ENCODE data around the gene FILIP1L. TPM values are rescaled to one million over a fixed set of nuclear protein-coding genes. Genes with fewer than 3 reads are reported as not detected.

The FILIP1L gene
- total and polyA plus RNA-seq, 2 of the 13 experiments (the other 11 are each of a cell fraction or from before 2014, with no cell fraction given): 8.1 to 187 TPM

DNA sequence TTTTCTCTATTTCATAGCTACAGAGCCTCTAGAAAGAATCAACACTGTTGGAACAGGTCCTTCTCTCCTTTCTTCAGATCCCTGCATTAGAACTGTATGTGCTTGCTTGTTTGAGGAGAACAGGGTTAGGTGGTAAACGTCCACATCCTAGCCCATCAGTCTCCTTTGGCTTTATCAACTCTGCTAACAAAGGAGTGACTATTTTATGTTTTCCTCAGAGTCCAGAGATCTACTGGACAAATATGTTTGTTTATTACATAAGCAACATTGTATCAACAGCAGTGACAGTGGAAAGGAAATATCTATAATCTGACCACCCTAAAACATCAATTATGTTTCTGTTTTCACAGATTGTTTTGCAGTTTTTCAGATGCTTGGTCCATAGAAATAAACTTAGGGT lies 257.0 kb downstream of the FILIP1L start (continued):
- TF ChIP-seq, protein P1, sequence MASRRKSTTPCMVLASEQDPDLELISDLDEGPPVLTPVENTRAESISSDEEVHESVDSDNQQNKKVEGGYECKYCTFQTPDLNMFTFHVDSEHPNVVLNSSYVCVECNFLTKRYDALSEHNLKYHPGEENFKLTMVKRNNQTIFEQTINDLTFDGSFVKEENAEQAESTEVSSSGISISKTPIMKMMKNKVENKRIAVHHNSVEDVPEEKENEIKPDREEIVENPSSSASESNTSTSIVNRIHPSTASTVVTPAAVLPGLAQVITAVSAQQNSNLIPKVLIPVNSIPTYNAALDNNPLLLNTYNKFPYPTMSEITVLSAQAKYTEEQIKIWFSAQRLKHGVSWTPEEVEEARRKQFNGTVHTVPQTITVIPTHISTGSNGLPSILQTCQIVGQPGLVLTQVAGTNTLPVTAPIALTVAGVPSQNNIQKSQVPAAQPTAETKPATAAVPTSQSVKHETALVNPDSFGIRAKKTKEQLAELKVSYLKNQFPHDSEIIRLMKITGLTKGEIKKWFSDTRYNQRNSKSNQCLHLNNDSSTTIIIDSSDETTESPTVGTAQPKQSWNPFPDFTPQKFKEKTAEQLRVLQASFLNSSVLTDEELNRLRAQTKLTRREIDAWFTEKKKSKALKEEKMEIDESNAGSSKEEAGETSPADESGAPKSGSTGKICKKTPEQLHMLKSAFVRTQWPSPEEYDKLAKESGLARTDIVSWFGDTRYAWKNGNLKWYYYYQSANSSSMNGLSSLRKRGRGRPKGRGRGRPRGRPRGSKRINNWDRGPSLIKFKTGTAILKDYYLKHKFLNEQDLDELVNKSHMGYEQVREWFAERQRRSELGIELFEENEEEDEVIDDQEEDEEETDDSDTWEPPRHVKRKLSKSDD (CRISPR knock-in tag; IDR thresholded peaks at IDR 0.05; ENCODE audit: low read depth): no peak
- TF ChIP-seq ZNF672 (CRISPR knock-in tag; IDR thresholded peaks at IDR 0.05): no peak
- no peak for TF ChIP-seq SRSF4 (IDR thresholded peaks at IDR 0.05; ENCODE audit: low read depth, low read length, poor library complexity, severe bottlenecking)
- no peak for TF ChIP-seq HMG20B (CRISPR knock-in tag; conservative IDR thresholded peaks at IDR 0.05)
- TF ChIP-seq PHF21A (CRISPR knock-in tag; IDR thresholded peaks at IDR 0.05): no peak
- no peak for TF ChIP-seq ZFP41 (CRISPR knock-in tag; IDR thresholded peaks at IDR 0.05; ENCODE audit: borderline replicate concordance)
- TF ChIP-seq MEIS1 (CRISPR knock-in tag; IDR thresholded peaks at IDR 0.05; ENCODE audit: borderline replicate concordance): no peak
- TF ChIP-seq SMARCC2 (IDR thresholded peaks at IDR 0.05): no peak
- no peak for TF ChIP-seq ZNF83 (CRISPR knock-in tag; IDR thresholded peaks at IDR 0.05; ENCODE audit: borderline replicate concordance)
- no peak for TF ChIP-seq LCORL (IDR thresholded peaks at IDR 0.05)
- 0 out of 2 replicates have a peak, but pooled peaks have one; percentile 28 for TF ChIP-seq LCORL (CRISPR knock-in tag; IDR thresholded peaks at IDR 0.05)
- no peak for TF ChIP-seq SP2 (CRISPR knock-in tag; IDR thresholded peaks at IDR 0.05)
- TF ChIP-seq JARID2 (CRISPR knock-in tag; IDR thresholded peaks at IDR 0.05; ENCODE audit: insufficient replicate concordance): no peak
- TF ChIP-seq, protein P2, sequence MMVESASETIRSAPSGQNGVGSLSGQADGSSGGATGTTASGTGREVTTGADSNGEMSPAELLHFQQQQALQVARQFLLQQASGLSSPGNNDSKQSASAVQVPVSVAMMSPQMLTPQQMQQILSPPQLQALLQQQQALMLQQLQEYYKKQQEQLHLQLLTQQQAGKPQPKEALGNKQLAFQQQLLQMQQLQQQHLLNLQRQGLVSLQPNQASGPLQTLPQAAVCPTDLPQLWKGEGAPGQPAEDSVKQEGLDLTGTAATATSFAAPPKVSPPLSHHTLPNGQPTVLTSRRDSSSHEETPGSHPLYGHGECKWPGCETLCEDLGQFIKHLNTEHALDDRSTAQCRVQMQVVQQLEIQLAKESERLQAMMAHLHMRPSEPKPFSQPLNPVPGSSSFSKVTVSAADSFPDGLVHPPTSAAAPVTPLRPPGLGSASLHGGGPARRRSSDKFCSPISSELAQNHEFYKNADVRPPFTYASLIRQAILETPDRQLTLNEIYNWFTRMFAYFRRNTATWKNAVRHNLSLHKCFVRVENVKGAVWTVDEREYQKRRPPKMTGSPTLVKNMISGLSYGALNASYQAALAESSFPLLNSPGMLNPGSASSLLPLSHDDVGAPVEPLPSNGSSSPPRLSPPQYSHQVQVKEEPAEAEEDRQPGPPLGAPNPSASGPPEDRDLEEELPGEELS (CRISPR knock-in tag; IDR thresholded peaks at IDR 0.05): peak; percentile 90
- TF ChIP-seq TCF12 (IDR thresholded peaks at IDR 0.05): no peak
- TF ChIP-seq TCF12 (CRISPR knock-in tag; IDR thresholded peaks at IDR 0.05): no peak
- TF ChIP-seq ZNF841 (CRISPR knock-in tag; IDR thresholded peaks at IDR 0.05; ENCODE audit: borderline replicate concordance): no peak
- TF ChIP-seq, protein P3, sequence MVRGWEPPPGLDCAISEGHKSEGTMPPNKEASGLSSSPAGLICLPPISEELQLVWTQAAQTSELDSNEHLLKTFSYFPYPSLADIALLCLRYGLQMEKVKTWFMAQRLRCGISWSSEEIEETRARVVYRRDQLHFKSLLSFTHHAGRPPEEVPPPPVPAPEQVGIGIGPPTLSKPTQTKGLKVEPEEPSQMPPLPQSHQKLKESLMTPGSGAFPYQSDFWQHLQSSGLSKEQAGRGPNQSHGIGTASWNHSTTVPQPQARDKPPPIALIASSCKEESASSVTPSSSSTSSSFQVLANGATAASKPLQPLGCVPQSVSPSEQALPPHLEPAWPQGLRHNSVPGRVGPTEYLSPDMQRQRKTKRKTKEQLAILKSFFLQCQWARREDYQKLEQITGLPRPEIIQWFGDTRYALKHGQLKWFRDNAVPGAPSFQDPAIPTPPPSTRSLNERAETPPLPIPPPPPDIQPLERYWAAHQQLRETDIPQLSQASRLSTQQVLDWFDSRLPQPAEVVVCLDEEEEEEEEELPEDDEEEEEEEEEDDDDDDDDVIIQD (CRISPR knock-in tag; IDR thresholded peaks at IDR 0.05; ENCODE audit: low read depth): no peak
- TF ChIP-seq HNRNPUL1 (IDR thresholded peaks at IDR 0.05; ENCODE audit: low read depth, low read length): no peak
- no peak for TF ChIP-seq CAMTA2 (CRISPR knock-in tag; IDR thresholded peaks at IDR 0.05; ENCODE audit: borderline replicate concordance)

Data from HepG2 (cell line).